Osteoblast (primary cell): Measurements from ENCODE around the gene PEAK3. TPM values are rescaled to one million over a fixed set of nuclear protein-coding genes. Genes with fewer than 3 reads are reported as not detected.

Source experiments
- DNase-seq: peaks from one replicate; pipeline ENCODE4 v3.0.0; 2011; ENCODE audit warnings: low spot score, mixed read lengths; ENCODE audit not compliant: insufficient read length; ENCODE audit errors: missing footprints
- H2AFZ ChIP-seq: 2 replicates; pipeline ENCODE4 v1.6.0; 2011; ENCODE audit warnings: mild to moderate bottlenecking, low read length
- H3K27ac ChIP-seq: 2 replicates; pipeline ENCODE4 v1.5.1; 2011; ENCODE audit warnings: mild to moderate bottlenecking, low read depth, low read length, moderate library complexity
- H3K27me3 ChIP-seq: 2 replicates; pipeline ENCODE4 v1.6.0; 2012; ENCODE audit warnings: mild to moderate bottlenecking, control low read depth, inconsistent platforms, low read length, moderate library complexity; ENCODE audit not compliant: insufficient read depth
- H3K36me3 ChIP-seq: 2 replicates; pipeline ENCODE4 v1.5.1; 2011; ENCODE audit warnings: mild to moderate bottlenecking, low read length, control low read depth, moderate library complexity; ENCODE audit not compliant: insufficient read depth
- H3K4me1 ChIP-seq: 2 replicates; pipeline ENCODE4 v1.5.1; 2011; ENCODE audit warnings: mild to moderate bottlenecking, low read length, control low read depth, moderate library complexity; ENCODE audit not compliant: insufficient read depth
- H3K4me2 ChIP-seq: 2 replicates; pipeline ENCODE4 v1.6.0; 2011; ENCODE audit warnings: mild to moderate bottlenecking, low read length; ENCODE audit not compliant: insufficient read depth
- H3K4me3 ChIP-seq: fragments of 200-600 bp; sonication (generic); 3 replicates; pipeline ENCODE4 v1.5.1; 2012; ENCODE audit warnings: mild to moderate bottlenecking, low read length, inconsistent platforms; ENCODE audit not compliant: insufficient read depth
- H3K79me2 ChIP-seq: 2 replicates; pipeline ENCODE4 v1.6.0; 2012; ENCODE audit warnings: mild to moderate bottlenecking, low read length, control low read depth, inconsistent platforms; ENCODE audit not compliant: insufficient read depth
- H3K9me3 ChIP-seq: 2 replicates; pipeline ENCODE4 v1.5.1; 2011; ENCODE audit warnings: low read depth, low read length, control low read depth
- H4K20me1 ChIP-seq: 2 replicates; pipeline ENCODE4 v1.6.0; 2012; ENCODE audit warnings: mild to moderate bottlenecking, low read length, control low read depth; ENCODE audit not compliant: insufficient read depth
- total RNA-seq: library from RNA; depleted of rRNA; stranded (reverse); fragments of >200 nt; gene quantifications from 2 replicates; pipeline ENCODE4 v1.2.3, GENCODE V29; 2012
- TF ChIP-seq, protein P1 (sequence below): IDR thresholded peaks from 2 replicates; pipeline ENCODE4 v1.5.1; 2011; ENCODE audit warnings: mild to moderate bottlenecking, low read depth, low read length, moderate library complexity; ENCODE audit errors: extremely low read depth

The PEAK3 gene
- total RNA-seq, 1 donor = not detected

DNA sequence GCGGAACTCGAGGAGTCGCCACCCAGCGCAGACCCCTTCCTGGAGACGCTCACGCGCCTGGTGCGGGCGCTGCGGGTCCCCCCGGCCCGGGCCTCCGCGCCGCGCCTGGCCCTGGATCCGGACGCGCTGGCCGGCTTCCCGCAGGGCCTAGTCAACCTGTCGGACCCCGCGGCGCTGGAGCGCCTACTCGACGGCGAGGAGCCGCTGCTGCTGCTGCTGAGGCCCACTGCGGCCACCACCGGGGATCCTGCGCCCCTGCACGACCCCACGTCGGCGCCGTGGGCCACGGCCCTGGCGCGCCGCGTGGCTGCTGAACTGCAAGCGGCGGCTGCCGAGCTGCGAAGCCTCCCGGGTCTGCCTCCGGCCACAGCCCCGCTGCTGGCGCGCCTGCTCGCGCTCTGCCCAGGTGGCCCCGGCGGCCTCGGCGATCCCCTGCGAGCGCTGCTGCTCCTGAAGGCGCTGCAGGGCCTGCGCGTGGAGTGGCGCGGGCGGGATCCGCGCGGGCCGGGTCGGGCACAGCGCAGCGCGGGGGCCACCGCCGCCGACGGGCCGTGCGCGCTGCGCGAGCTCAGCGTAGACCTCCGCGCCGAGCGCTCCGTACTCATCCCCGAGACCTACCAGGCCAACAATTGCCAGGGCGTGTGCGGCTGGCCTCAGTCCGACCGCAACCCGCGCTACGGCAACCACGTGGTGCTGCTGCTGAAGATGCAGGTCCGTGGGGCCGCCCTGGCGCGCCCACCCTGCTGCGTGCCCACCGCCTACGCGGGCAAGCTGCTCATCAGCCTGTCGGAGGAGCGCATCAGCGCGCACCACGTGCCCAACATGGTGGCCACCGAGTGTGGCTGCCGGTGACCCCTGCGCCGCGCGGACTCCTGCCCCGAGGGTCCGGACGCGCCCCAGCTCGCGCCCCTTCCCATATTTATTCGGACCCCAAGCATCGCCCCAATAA, 30.6 kb downstream of the PEAK3 start:
- H3K36me3 ChIP-seq = peaks cover 8% of the 10 kb centered on the region
- peaks cover 47% of the 10 kb centered on the region for H3K27me3 ChIP-seq
- no peak overlapping the region for H3K4me3 ChIP-seq
- H3K79me2 ChIP-seq = no peaks in the 10 kb centered on the region
- TF ChIP-seq, protein P1, sequence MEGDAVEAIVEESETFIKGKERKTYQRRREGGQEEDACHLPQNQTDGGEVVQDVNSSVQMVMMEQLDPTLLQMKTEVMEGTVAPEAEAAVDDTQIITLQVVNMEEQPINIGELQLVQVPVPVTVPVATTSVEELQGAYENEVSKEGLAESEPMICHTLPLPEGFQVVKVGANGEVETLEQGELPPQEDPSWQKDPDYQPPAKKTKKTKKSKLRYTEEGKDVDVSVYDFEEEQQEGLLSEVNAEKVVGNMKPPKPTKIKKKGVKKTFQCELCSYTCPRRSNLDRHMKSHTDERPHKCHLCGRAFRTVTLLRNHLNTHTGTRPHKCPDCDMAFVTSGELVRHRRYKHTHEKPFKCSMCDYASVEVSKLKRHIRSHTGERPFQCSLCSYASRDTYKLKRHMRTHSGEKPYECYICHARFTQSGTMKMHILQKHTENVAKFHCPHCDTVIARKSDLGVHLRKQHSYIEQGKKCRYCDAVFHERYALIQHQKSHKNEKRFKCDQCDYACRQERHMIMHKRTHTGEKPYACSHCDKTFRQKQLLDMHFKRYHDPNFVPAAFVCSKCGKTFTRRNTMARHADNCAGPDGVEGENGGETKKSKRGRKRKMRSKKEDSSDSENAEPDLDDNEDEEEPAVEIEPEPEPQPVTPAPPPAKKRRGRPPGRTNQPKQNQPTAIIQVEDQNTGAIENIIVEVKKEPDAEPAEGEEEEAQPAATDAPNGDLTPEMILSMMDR = no peak
- H3K27ac ChIP-seq = no peak overlapping the region
- peaks cover 27% of the 10 kb centered on the region for H4K20me1 ChIP-seq
- DNase-seq = peak; percentile 95
- H3K4me2 ChIP-seq = no peak overlapping the region
- H3K9me3 ChIP-seq = no peaks in the 10 kb centered on the region
- no peak overlapping the region for H2AFZ ChIP-seq
- no peaks in the 10 kb centered on the region for H3K4me1 ChIP-seq

DNA sequence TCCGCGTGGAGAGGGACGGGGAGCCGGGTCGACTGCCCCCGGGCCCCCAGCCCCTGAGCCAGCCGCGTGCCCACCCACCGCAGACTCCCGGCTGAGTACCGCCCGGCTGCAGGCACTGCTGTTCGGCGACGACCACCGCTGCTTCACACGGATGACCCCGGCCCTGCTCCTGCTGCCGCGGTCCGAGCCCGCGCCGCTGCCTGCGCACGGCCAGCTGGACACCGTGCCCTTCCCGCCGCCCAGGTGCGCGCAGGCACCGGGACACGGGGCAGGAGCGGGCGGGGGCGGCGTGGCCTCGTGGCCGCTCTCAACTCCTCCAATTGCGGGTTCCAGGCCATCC, 31.2 kb downstream of the PEAK3 start:
- no peaks in the 10 kb centered on the region for H3K9me3 ChIP-seq
- no peak overlapping the region for H3K4me2 ChIP-seq
- H3K36me3 ChIP-seq = peaks cover 15% of the 10 kb centered on the region
- peaks cover 3% of the 10 kb centered on the region for H3K79me2 ChIP-seq
- H3K27ac ChIP-seq = no peak overlapping the region
- DNase-seq = no peak
- H3K4me3 ChIP-seq = no peak overlapping the region
- peaks cover 33% of the 10 kb centered on the region for H4K20me1 ChIP-seq
- no peaks in the 10 kb centered on the region for H3K4me1 ChIP-seq
- H3K27me3 ChIP-seq = peaks cover 47% of the 10 kb centered on the region
- TF ChIP-seq, protein P1 = no peak
- no peak overlapping the region for H2AFZ ChIP-seq

DNA sequence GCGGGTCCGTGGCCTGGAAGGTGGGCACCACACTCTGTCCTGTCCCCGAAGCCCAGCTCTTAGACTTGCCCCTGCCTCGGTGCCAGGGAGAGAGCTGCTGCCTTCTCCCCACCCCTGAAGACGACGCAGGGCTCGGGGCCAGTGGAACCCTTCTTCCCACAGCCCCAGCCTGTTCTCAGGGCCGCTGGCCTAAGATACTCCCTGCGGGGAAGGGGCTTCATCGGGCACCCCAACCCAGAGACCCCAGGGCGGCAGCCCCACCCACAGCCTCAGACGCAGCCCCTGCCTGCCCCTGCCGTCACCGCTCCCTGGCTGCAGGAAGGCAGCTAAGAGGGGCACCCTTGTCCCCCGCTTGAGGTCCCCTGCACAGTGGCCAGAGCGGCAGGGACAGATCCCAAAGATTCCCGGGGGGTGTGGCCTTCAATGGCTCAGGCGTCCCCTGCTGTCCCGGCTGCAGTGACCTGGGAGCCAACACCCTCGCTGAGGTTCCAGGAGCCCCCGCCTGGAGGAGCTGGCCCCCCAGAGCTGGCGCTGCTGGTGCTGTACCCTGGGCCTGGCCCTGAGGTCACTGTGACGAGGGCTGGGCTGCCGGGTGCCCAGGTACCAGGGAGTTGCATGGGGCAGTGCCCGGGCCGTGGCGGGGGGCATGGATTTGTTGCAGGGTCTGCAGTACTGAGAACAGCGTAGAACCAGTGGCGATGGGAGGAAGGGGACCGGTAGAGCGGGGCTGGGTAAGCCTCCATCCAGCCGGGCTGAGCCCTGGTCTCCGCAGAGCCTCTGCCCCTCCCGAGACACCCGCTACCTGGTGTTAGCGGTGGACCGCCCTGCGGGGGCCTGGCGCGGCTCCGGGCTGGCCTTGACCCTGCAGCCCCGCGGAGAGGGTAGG, 31.9 kb downstream of the PEAK3 start:
- Histone ChIP-seq H3K27me3 (peaks cover 47% of the 10 kb centered on the region), H3K4me2 (no peak overlapping the region), H3K4me3 (no peak overlapping the region), H3K79me2 (peaks cover 9% of the 10 kb centered on the region), H3K4me1 (no peaks in the 10 kb centered on the region), H3K36me3 (peaks cover 21% of the 10 kb centered on the region), H3K27ac (no peak overlapping the region), H2AFZ (no peak overlapping the region), H4K20me1 (peaks cover 40% of the 10 kb centered on the region), H3K9me3 (no peaks in the 10 kb centered on the region)
- TF ChIP-seq, protein P1 = no peak
- DNase-seq = peak; percentile 92
